Endothelial cell of umbilical vein (primary cell): ENCODE measurements around the gene GRB14.

Experiments
- EZH2 ChIP-seq: IDR thresholded peaks from 2 replicates; pipeline ENCODE4 v1.6.1; 2012; ENCODE audit warnings: borderline replicate concordance, low read depth, mild to moderate bottlenecking, moderate library complexity, low read length, inconsistent platforms; ENCODE audit not compliant: severe bottlenecking
- JUN ChIP-seq: IDR thresholded peaks from 2 replicates; pipeline ENCODE4 v1.6.1; 2011; ENCODE audit warnings: borderline replicate concordance, low read depth; ENCODE audit not compliant: insufficient read length, insufficient read depth
- POLR2A ChIP-seq: IDR thresholded peaks from 2 replicates; pipeline ENCODE4 v1.6.1; 2012; ENCODE audit warnings: low read depth, mild to moderate bottlenecking, control low read depth, low read length
- TF ChIP-seq, protein P1 (sequence below), 2 donors: IDR thresholded peaks; 1 replicate in 1 of 2; 2 replicates in 1 of 2; pipeline ENCODE4 v1.5.1; 2011; ENCODE audit warnings: low read length in 2 of 2, mild to moderate bottlenecking in 2 of 2, moderate library complexity in 2 of 2, control low read depth in 1 of 2, inconsistent platforms in 1 of 2, low read depth in 1 of 2; ENCODE audit not compliant: insufficient read depth in 1 of 2; ENCODE audit errors: extremely low read depth in 1 of 2

GRCh38 chr2:164545484-164545883, 75.8 kb downstream of the GRB14 start:
- TF ChIP-seq, protein P1, sequence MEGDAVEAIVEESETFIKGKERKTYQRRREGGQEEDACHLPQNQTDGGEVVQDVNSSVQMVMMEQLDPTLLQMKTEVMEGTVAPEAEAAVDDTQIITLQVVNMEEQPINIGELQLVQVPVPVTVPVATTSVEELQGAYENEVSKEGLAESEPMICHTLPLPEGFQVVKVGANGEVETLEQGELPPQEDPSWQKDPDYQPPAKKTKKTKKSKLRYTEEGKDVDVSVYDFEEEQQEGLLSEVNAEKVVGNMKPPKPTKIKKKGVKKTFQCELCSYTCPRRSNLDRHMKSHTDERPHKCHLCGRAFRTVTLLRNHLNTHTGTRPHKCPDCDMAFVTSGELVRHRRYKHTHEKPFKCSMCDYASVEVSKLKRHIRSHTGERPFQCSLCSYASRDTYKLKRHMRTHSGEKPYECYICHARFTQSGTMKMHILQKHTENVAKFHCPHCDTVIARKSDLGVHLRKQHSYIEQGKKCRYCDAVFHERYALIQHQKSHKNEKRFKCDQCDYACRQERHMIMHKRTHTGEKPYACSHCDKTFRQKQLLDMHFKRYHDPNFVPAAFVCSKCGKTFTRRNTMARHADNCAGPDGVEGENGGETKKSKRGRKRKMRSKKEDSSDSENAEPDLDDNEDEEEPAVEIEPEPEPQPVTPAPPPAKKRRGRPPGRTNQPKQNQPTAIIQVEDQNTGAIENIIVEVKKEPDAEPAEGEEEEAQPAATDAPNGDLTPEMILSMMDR (IDR thresholded peaks at IDR 0.05; ENCODE audit: extremely low read depth in 1 of 2, insufficient read depth in 1 of 2, low read depth in 1 of 2, low read length in 2 of 2): no peak
- TF ChIP-seq JUN: no peak
- TF ChIP-seq POLR2A: no peak
- no peak for TF ChIP-seq EZH2
